ENCODE data around the gene THG1L. TPM values are rescaled to one million over a fixed set of nuclear protein-coding genes. Genes with fewer than 3 reads are reported as not detected.
"Not testable (repeated sequence)": the region's sequence is repeated elsewhere in the genome, so short reads cannot be mapped to it uniquely, and the experiment has no call there.

Gene THG1L
- total and polyA plus RNA-seq, 2 experiments from 2014 or later, result 7.5 to 10.2 TPM

DNA sequence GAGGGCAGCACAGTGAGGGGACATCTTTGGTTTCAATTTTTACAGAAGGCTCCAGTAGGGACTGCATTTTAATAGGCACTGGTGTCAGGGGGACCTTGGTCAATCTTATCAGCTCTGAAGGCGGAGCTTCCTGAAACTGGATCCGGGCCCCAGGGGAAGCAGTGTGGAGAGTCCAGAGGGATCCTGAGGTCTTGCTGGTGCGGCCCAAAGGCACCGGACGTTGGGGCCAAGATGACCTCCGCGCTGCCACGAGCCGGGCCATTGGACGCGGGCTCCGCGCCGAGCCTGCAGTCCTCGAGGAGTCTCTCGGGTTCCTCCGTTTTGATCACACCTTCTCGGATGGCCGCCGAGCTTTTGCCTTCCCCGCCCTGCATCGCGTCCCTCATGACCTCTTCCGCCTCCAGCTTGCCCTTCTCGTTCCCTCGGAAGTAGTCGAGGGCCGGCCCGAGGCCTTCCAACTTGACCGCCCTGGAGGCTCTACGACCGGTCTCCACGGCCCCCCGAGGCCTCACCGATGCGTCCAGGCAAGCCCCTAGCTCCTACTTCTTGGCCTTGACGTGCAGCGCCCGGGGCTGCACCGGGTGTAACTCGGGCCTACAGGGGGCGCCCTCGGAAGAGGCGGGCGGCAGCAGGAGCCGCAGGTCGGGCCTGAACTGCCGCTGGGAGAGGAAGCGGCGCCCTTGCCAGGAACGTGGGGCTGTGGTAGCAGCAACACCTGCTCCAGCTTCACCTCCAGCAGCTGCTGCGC is 41.1 kb upstream of the THG1L start:
- WGBS (ENCODE audit: low lambda C conversion rate, missing lambda C conversion rate), result 97% methylated on average over 30 of the region's 52 CpGs
- Histone ChIP-seq H2AFZ (no peak overlapping the region), H3K27me3 (no peaks in the 10 kb centered on the region), H3K9me3 (ENCODE audit: low read depth) (no peaks in the 10 kb centered on the region), H3K36me3 (replicated peaks; ENCODE audit: insufficient read depth, low read depth) (no peaks in the 10 kb centered on the region), H3K9me2 (replicated peaks; ENCODE audit: insufficient read depth) (no peaks in the 10 kb centered on the region), H3K27ac (no peak overlapping the region), H3K4me1 (ENCODE audit: insufficient read depth) (peaks cover 12% of the 10 kb centered on the region), H3K79me2 (no peaks in the 10 kb centered on the region), H3K4me2 (no peak overlapping the region), H3K4me3 (no peak overlapping the region), H4K20me1 (ENCODE audit: insufficient read depth, poor library complexity, severe bottlenecking) (no peaks in the 10 kb centered on the region)
- DNase-seq (ENCODE audit: low spot score), result no peak
- TF ChIP-seq EZH2phosphoT487 (IDR thresholded peaks at IDR 0.05; ENCODE audit: low read depth, severe bottlenecking, unreplicated experiment), result no peak
- TF ChIP-seq, protein P1, sequence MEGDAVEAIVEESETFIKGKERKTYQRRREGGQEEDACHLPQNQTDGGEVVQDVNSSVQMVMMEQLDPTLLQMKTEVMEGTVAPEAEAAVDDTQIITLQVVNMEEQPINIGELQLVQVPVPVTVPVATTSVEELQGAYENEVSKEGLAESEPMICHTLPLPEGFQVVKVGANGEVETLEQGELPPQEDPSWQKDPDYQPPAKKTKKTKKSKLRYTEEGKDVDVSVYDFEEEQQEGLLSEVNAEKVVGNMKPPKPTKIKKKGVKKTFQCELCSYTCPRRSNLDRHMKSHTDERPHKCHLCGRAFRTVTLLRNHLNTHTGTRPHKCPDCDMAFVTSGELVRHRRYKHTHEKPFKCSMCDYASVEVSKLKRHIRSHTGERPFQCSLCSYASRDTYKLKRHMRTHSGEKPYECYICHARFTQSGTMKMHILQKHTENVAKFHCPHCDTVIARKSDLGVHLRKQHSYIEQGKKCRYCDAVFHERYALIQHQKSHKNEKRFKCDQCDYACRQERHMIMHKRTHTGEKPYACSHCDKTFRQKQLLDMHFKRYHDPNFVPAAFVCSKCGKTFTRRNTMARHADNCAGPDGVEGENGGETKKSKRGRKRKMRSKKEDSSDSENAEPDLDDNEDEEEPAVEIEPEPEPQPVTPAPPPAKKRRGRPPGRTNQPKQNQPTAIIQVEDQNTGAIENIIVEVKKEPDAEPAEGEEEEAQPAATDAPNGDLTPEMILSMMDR (IDR thresholded peaks at IDR 0.05; ENCODE audit: poor library complexity), result no peak
- TF ChIP-seq EZH2 (IDR thresholded peaks at IDR 0.05; ENCODE audit: borderline replicate concordance), result no peak

DNA sequence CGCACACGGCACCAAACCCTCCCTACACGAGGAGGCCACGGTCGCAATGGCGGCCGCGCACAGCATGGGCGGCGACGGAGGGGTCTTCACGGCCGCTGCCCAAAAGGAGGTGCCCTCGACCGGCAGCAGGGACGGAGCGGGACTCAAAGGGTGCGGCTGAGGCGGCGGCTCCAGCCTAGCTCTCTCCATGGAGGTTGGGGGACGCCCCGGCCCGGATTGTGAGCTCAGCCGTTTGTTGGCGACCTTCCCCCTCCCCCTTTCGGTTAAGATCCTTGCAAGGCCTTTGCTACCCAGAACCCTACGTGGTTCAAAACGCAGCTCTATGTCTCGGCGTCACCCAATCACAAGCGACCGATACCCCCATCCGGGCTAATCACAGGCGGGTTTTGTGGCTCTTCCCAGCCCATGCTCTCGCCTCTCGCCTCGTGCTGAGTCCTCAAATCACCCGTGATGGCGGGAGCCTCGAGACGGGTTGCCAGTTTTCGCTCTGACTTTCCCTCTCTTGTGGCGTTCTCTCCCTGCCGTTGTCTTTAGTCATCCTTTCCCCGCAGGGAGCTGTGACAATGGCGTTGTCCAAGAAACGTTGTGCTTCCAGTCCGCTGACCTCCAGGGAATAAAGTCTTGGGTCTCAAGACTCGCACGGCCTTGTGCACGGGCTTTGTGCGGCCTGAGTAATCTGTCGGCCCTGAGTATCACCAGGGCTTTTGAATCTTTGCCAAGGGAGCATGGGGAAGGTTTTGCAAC is 40.4 kb upstream of the THG1L start:
- Histone ChIP-seq H3K4me2 (no peak overlapping the region), H3K79me2 (no peaks in the 10 kb centered on the region)
- WGBS (ENCODE audit: low lambda C conversion rate, missing lambda C conversion rate), result 98% methylated on average over 51 of the region's 53 CpGs

DNA sequence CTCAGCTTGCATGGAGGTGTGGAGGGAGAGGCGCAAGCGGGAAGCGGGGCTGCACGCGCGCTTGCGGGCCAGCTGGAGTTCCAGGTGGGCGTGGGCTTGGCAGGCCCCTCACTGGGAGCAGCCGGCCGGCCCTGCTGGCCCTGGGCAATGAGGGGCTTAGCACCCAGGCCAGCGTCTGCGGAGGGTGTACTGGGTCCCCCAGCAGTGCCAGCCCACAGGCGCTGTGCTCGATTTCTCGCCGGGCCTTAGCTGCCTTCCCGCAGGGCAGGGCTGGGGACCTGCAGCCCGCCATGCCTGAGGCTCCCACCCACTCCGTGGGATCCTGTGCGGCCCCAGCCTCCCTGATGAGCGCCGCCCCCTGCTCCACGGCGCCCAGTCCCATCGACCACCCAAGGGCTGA is 37.4 kb upstream of the THG1L start:
- H3K9me2 ChIP-seq (replicated peaks; ENCODE audit: insufficient read depth); H3K79me2 ChIP-seq: not testable (repeated sequence)

More for the DNA sequence above, 40.4 kb upstream of the THG1L start:
- H3K9me2 ChIP-seq (replicated peaks; ENCODE audit: insufficient read depth), result no peaks in the 10 kb centered on the region
- peaks cover 12% of the 10 kb centered on the region for H3K4me1 ChIP-seq (ENCODE audit: insufficient read depth)
- H3K9me3 ChIP-seq (ENCODE audit: low read depth), result no peaks in the 10 kb centered on the region
- no peak overlapping the region for H2AFZ ChIP-seq
- H3K27me3 ChIP-seq, result no peaks in the 10 kb centered on the region
- no peak for DNase-seq (ENCODE audit: low spot score)
- no peak overlapping the region for H3K27ac ChIP-seq
- no peaks in the 10 kb centered on the region for H3K36me3 ChIP-seq (replicated peaks; ENCODE audit: insufficient read depth, low read depth)
- H3K4me3 ChIP-seq, result no peak overlapping the region
- TF ChIP-seq EZH2phosphoT487 (IDR thresholded peaks at IDR 0.05; ENCODE audit: low read depth, severe bottlenecking, unreplicated experiment), result no peak
- no peaks in the 10 kb centered on the region for H4K20me1 ChIP-seq (ENCODE audit: insufficient read depth, poor library complexity, severe bottlenecking)

DNA sequence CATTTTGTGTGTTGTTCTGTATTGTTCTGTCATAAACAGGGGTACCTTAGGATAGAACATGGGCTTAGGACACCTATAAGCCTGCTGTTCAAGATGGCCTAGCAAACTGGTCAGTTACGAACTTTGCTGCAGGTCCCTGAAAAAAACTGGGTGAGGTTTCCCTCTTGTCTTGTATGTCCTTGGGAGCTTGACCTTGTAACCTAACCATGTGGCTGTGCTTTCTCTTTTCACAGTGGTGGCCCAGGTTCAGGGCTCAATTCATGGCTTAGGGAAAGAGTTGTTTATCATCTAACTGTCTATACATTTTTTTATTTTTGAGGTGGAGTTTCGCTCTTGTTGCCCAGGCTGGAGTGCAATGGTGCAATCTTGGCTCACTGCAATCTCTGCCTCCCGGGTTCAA is 35.1 kb upstream of the THG1L start:
- not testable (repeated sequence) for H3K36me3 ChIP-seq (replicated peaks; ENCODE audit: insufficient read depth, low read depth); H3K9me3 ChIP-seq (ENCODE audit: low read depth); H3K27ac ChIP-seq; H3K9me2 ChIP-seq (replicated peaks; ENCODE audit: insufficient read depth); H4K20me1 ChIP-seq (ENCODE audit: insufficient read depth, poor library complexity, severe bottlenecking); H3K4me2 ChIP-seq; H2AFZ ChIP-seq; DNase-seq (ENCODE audit: low spot score); H3K4me1 ChIP-seq (ENCODE audit: insufficient read depth); H3K79me2 ChIP-seq; H3K4me3 ChIP-seq; H3K27me3 ChIP-seq
- WGBS (ENCODE audit: low lambda C conversion rate, missing lambda C conversion rate), result 92% methylated on average over 3 of the region's 3 CpGs

More for the DNA sequence above, 37.4 kb upstream of the THG1L start:
- not testable (repeated sequence) for H3K27ac ChIP-seq; H3K36me3 ChIP-seq (replicated peaks; ENCODE audit: insufficient read depth, low read depth); H4K20me1 ChIP-seq (ENCODE audit: insufficient read depth, poor library complexity, severe bottlenecking); H3K27me3 ChIP-seq; H3K4me1 ChIP-seq (ENCODE audit: insufficient read depth); H3K4me2 ChIP-seq; H2AFZ ChIP-seq; H3K9me3 ChIP-seq (ENCODE audit: low read depth); DNase-seq (ENCODE audit: low spot score); H3K4me3 ChIP-seq
- 95% methylated on average over 25 of the region's 25 CpGs for WGBS (ENCODE audit: low lambda C conversion rate, missing lambda C conversion rate)

DNA sequence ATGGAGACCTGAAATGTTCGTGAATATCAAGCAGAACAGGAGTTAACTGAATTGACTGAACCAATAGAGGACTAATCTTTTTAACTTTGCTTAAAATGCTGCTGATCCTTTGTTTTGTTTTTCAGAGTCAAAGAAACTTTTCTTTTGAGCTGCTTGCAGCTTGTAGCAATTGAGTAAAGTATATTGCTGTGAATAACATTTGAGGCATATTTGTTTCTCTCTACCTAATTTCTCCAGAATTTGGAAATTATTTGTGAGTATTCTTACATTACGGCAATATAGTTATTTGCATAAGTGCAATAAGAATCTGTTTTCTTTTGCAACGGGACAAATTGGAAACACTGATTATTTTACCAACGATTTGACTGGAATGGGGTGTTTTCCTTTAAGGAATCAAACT is 32.5 kb upstream of the THG1L start:
- 93% methylated on average over 4 of the region's 4 CpGs for WGBS (ENCODE audit: low lambda C conversion rate, missing lambda C conversion rate)
- not testable (repeated sequence) for H3K27ac ChIP-seq; DNase-seq (ENCODE audit: low spot score); H3K4me2 ChIP-seq; H3K4me1 ChIP-seq (ENCODE audit: insufficient read depth); H3K27me3 ChIP-seq; H3K4me3 ChIP-seq; H3K79me2 ChIP-seq; H2AFZ ChIP-seq; H3K36me3 ChIP-seq (replicated peaks; ENCODE audit: insufficient read depth, low read depth); H3K9me2 ChIP-seq (replicated peaks; ENCODE audit: insufficient read depth); H4K20me1 ChIP-seq (ENCODE audit: insufficient read depth, poor library complexity, severe bottlenecking); H3K9me3 ChIP-seq (ENCODE audit: low read depth)

All from hepatocyte (in vitro differentiated cells).